Endodermal cell (in vitro differentiated cells): ENCODE results near the gene KCTD6. TPM values are rescaled to one million over a fixed set of nuclear protein-coding genes. Genes with fewer than 3 reads are reported as not detected.

Experiments used
- DNase-seq: peaks from one replicate; pipeline ENCODE4 v3.0.0-alpha.2; 2017
- H3K27ac ChIP-seq: 2 replicates; pipeline ENCODE4 v1.5.1; 2013; ENCODE audit warnings: mild to moderate bottlenecking, low read depth, low read length, moderate library complexity
- H3K27me3 ChIP-seq: 2 replicates; pipeline ENCODE4 v1.6.1; 2013; ENCODE audit warnings: mild to moderate bottlenecking, low read length, moderate library complexity; ENCODE audit not compliant: insufficient read depth, control insufficient read depth, poor library complexity, severe bottlenecking
- H3K36me3 ChIP-seq: 2 replicates; pipeline ENCODE4 v1.7.0; 2013; ENCODE audit warnings: mild to moderate bottlenecking, low read length, moderate library complexity; ENCODE audit not compliant: control insufficient read depth, insufficient read depth
- H3K4me1 ChIP-seq: one replicate; pipeline ENCODE4 v1.7.0; 2013; ENCODE audit warnings: low read length; ENCODE audit not compliant: control insufficient read depth, insufficient read depth
- H3K4me3 ChIP-seq: 2 replicates; pipeline ENCODE4 v1.5.1; 2013; ENCODE audit warnings: mild to moderate bottlenecking, low read length, moderate library complexity
- H3K9ac ChIP-seq: 2 replicates; pipeline ENCODE4 v1.6.1; 2013; ENCODE audit warnings: mild to moderate bottlenecking, low read length, moderate library complexity; ENCODE audit not compliant: poor library complexity, severe bottlenecking; ENCODE audit errors: extremely low read depth
- H3K9me3 ChIP-seq: 2 replicates; pipeline ENCODE4 v1.6.1; 2013; ENCODE audit warnings: mild to moderate bottlenecking, low read length, moderate library complexity; ENCODE audit not compliant: control insufficient read depth
- H3K27ac Mint-ChIP-seq: 2 replicates; pipeline ENCODE4 v1.8.0; 2020; ENCODE audit warnings: mixed read lengths
- H3K27me3 Mint-ChIP-seq: 2 replicates; pipeline ENCODE4 v1.8.0; 2021; ENCODE audit warnings: mild to moderate bottlenecking, mixed read lengths; ENCODE audit not compliant: insufficient read depth
- H3K36me3 Mint-ChIP-seq: 2 replicates; pipeline ENCODE4 v1.8.0; 2020; ENCODE audit warnings: low read depth, mixed read lengths
- H3K4me1 Mint-ChIP-seq: 2 replicates; pipeline ENCODE4 v1.8.0; 2020; ENCODE audit warnings: mixed read lengths
- H3K4me3 Mint-ChIP-seq: 2 replicates; pipeline ENCODE4 v1.8.0; 2020; ENCODE audit warnings: mild to moderate bottlenecking, moderate library complexity, mixed read lengths
- H3K9me3 Mint-ChIP-seq: 2 replicates; pipeline ENCODE4 v1.8.0; 2020; ENCODE audit warnings: mild to moderate bottlenecking, mixed read lengths
- WGBS, 2 experiments: methylation state at CpG; one replicate each; pipeline versions ENCODE4 v1.1.5 to v1.1.7; 2013; ENCODE audit warnings: missing lambda C conversion rate in 2 of 2, mixed read lengths in 1 of 2; ENCODE audit not compliant: insufficient coverage in 1 of 2, insufficient read length in 1 of 2; 5-methylcytosine and 5-hydroxymethylcytosine counted together
- total RNA-seq, 2 donors: library from RNA; stranded (reverse); fragmentation: NEBNext Ultra II Directional in 1 of 2; extraction: Animal tissue kit (Norgen Biotek cat#: 25700) in 1 of 2; gene quantifications; 2 replicates in 1 of 2; 3 replicates in 1 of 2; pipeline ENCODE4 v1.2.1, GENCODE V29; 2021
- TF ChIP-seq, protein P1 (sequence below): fragments of 200-600 bp; sonication (generic); conservative IDR thresholded peaks from 2 replicates; pipeline ENCODE4 v1.5.0; 2021; ENCODE audit warnings: antibody characterized with exemption, mild to moderate bottlenecking

The KCTD6 gene
- total RNA-seq, 2 donors from 2014 or later = 17.9 to 20.4 TPM

GRCh38 chr3:58508437-58508836, 16.5 kb downstream of the KCTD6 start:
- H3K27ac ChIP-seq = no peak overlapping the region
- Mint-ChIP-seq H3K4me1 (peaks cover 17% of the 10 kb centered on the region), H3K27ac (no peak overlapping the region), H3K9me3 (no peaks in the 10 kb centered on the region), H3K36me3 (peaks cover 2% of the 10 kb centered on the region), H3K4me3 (no peak overlapping the region), H3K27me3 (no peaks in the 10 kb centered on the region)
- H3K27me3 ChIP-seq = no peaks in the 10 kb centered on the region
- no peak overlapping the region for H3K9ac ChIP-seq
- peaks cover 9% of the 10 kb centered on the region for H3K36me3 ChIP-seq
- DNase-seq = no peak
- WGBS, 2 experiments = 75 to 83% methylated on average over 6 of the region's 6 CpGs
- H3K4me3 ChIP-seq = no peak overlapping the region
- H3K4me1 ChIP-seq = no peaks in the 10 kb centered on the region
- no peaks in the 10 kb centered on the region for H3K9me3 ChIP-seq
- TF ChIP-seq, protein P1, sequence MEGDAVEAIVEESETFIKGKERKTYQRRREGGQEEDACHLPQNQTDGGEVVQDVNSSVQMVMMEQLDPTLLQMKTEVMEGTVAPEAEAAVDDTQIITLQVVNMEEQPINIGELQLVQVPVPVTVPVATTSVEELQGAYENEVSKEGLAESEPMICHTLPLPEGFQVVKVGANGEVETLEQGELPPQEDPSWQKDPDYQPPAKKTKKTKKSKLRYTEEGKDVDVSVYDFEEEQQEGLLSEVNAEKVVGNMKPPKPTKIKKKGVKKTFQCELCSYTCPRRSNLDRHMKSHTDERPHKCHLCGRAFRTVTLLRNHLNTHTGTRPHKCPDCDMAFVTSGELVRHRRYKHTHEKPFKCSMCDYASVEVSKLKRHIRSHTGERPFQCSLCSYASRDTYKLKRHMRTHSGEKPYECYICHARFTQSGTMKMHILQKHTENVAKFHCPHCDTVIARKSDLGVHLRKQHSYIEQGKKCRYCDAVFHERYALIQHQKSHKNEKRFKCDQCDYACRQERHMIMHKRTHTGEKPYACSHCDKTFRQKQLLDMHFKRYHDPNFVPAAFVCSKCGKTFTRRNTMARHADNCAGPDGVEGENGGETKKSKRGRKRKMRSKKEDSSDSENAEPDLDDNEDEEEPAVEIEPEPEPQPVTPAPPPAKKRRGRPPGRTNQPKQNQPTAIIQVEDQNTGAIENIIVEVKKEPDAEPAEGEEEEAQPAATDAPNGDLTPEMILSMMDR = no peak

DNA sequence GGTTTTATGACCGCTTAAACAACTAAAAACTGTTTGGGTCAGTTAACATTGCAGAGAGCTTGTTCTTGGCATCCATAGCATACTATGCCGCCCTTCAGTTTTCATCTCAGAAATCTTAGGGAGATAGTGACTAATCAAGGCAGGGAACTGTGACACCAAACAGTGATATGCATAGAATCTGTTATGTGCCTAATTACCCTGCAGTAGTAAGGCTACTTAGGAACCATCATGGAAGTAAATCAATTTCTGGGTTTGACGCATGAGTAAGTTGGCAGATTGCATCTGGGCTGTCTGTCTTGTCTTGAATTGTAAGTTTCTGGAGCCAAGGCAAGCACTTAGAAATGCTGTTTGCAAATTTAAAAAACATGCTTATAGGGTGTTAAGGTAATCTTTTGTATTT, 22.5 kb downstream of the KCTD6 start:
- Histone ChIP-seq H3K4me1 (peaks cover 3% of the 10 kb centered on the region), H3K9me3 (no peaks in the 10 kb centered on the region), H3K36me3 (no peaks in the 10 kb centered on the region), H3K27ac (no peak overlapping the region), H3K27me3 (no peaks in the 10 kb centered on the region), H3K9ac (no peak overlapping the region), H3K4me3 (no peak overlapping the region)
- no peak for DNase-seq
- WGBS, 2 experiments = 97 to 100% methylated on average over 3 of the region's 3 CpGs
- TF ChIP-seq, protein P1 = no peak
- Mint-ChIP-seq H3K27me3 (peaks cover 3% of the 10 kb centered on the region), H3K9me3 (no peaks in the 10 kb centered on the region), H3K27ac (no peak overlapping the region), H3K4me3 (no peak overlapping the region), H3K36me3 (peaks cover 2% of the 10 kb centered on the region), H3K4me1 (peaks cover 10% of the 10 kb centered on the region)

- peaks cover 45% of the 10 kb centered on the region for H3K4me1 Mint-ChIP-seq
- TF ChIP-seq, protein P1 = no peak
- H3K9me3 Mint-ChIP-seq = no peaks in the 10 kb centered on the region
- Histone ChIP-seq H3K4me1 (peaks cover 19% of the 10 kb centered on the region), H3K36me3 (no peaks in the 10 kb centered on the region), H3K4me3 (no peak overlapping the region), H3K27me3 (no peaks in the 10 kb centered on the region), H3K9me3 (no peaks in the 10 kb centered on the region), H3K27ac (no peak overlapping the region), H3K9ac (no peak overlapping the region)
- H3K27me3 Mint-ChIP-seq = peaks cover 7% of the 10 kb centered on the region
- H3K36me3 Mint-ChIP-seq = peaks cover 3% of the 10 kb centered on the region
- whole genome bisulfite sequencing, 2 experiments = 71 to 88% methylated on average over 3 of the region's 3 CpGs
- no peak for DNase-seq
- H3K4me3 Mint-ChIP-seq = no peak overlapping the region
- H3K27ac Mint-ChIP-seq = no peak overlapping the region
Observed at GRCh38 chr3:58518291-58518789, 26.4 kb downstream of the KCTD6 start.
